CD4-positive, alpha-beta T cell treated with Interleukin-6 for 4 hours (primary cell): ENCODE data around the gene DNM3.

Experiments
- DNase-seq: peaks from one replicate; pipeline ENCODE4 v3.0.0-alpha.2; 2020; ENCODE audit warnings: mixed read lengths

The DNM3 gene

DNA sequence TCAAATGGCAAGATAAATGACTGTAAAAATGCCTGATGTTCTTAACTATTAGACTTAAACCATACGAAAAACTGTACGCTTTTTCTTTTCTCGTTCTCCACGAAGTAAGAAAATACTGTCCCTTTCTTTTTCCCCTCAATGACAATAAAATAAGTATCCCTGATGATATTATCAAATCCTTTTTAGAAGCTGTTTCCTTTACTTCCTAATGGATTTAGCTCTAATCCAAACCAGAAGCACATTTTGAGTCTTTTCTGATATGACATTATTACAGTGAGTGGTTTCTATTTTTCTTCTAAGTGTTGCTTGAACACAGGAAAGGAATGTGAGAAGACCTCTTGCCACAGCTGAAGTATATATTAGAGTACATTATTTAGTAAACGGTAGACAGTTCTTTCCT lies 32.4 kb downstream of the DNM3 start:
- no peak for DNase-seq

DNA sequence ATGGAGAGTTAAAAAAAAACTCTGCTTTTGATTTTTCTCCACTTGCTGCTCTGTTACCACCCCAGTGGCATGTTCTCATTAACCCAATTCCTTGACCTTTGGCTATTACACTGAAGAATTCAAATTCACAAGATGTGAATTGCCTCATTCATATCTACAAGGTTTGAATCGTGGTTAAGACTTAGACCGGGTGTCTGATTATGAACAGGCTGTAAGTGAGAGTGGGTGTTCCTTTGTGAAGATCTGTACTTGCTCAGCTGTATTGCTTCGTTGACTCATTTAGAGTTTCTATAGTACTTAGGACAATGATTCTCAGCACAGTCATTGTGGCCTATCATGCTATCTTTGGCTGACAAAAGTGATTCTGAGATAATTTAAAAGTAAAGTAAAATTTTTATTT lies 36.4 kb downstream of the DNM3 start:
- DNase-seq, result no peak

DNA sequence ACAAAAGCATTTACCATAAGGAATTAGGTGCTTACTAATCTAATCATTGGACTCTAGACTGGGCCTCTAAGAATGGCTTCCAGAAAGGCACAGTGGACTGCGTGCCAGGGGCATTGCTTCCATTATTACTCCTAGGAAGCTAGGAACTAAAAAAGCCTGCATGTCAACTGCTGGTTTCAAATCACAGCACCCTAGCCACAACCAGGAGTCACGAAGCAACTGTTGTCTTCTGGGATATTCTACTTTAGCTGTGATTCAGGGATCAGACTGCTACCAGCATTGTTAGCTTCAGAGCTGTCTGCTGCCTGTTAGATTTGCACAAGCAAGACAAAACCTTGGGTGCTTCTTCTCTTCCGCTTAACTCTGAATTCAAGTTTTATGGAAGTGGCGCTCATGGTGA lies 38.3 kb downstream of the DNM3 start:
- DNase-seq, result no peak

DNA sequence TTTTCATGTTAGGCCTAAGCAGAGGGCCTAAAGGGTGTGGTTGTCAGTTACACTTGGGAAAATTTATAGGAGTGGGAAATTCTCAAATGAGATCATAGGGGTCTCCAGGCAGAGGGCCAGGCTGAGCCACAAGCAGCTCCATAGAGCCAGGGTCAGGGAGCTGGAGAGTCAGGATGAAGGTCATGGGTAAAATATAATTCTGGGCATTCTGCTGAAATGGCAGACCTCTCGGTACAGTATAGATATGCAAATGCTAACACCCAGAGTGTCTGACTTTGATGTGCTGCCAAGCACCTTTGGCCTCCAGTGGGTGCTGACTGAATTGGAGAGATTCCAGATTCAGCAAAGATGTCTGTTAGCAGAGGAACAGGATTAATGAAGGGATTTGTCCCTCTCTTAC lies 40.1 kb downstream of the DNM3 start:
- no peak for DNase-seq

DNA sequence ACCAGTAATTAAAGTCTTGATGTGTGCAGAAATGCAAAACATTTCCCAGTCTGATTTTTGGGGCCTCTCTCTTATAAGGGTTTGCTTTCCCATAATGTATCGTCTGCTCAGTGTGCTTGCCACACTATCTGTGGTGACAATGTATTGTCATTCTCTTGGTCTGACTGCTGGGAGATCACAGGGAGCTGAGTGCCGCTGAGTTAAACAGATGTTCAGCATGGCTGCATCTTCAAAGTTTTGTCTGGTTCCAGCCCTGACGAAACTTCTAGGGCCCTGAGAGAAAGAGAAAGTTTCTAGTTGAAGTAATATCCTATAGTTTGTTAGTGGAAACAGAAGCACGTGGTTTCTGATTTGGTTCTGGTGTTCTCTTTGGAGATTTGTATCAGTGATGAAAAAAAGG lies 42.6 kb downstream of the DNM3 start:
- no peak for DNase-seq

DNA sequence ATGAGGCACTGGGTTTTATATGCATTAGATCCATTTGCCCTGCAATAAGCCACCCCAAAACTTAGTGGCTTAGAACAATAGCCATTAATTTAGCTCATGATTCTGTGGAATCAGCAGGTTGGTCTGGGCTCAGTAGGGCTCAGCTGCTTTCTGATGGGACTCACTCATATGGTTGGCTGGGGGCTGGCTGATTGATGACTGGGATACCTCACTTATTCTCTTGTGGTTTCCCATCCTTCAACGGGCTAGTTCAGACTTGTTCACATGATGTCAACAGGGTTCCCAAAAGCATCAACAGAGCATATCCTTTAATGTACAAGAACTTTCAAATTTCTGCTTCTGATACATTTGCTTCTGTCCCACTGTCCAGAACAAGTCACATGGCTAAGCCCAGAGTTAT lies 43.2 kb downstream of the DNM3 start:
- no peak for DNase-seq

DNA sequence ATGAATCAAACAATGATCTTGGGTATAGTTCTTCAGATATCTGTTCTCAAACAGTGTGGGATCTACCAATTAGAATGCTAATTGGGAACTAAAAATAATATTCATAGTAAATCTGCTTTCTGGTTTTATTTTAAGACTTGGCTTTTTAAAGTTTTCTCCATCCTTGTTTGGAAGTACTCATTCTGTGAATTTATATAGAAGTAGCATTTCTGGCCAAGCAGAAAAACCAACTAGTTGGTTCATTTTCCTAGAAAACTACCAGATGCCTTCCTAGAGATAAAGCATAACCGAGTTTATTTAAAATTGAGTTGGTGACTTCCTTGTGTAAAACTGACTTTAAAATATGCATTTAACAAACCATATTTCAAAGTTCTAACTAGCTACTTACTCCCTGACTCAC lies 48.8 kb downstream of the DNM3 start:
- DNase-seq, result no peak

DNA sequence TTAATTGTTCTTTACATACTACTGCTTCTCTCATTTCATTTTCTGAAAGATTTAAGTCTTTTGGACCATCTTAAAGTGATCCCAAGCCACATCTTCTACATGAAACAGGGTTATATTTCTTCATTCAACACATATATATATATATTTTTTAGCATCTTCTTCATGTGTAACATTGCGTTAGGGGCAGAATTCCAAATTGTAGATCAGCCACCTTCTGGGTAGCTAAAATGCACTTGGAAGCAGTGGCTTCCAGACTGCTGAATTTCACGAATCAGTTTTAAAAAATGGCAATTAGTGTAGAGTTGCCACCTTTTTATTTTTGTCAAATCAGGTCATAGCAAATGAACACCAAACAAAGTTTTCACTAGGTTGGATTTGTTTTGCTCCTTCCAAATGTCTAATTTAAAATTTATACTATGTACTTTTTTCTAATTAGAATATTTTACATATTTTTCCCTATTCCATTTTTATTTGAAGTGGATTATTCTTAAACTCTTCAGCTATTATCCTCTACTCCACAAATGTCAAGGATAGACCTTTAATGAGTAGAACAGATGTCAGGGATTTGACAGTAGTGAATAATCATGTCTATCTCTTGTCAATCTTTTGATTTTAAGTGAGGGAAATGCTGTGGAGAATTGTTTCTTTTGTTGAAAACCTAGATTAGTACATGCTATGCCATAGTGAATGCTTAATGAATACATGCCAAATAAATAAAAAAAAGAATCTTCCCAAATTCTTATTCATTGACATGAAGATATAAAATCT lies 55.8 kb downstream of the DNM3 start:
- no peak for DNase-seq

DNA sequence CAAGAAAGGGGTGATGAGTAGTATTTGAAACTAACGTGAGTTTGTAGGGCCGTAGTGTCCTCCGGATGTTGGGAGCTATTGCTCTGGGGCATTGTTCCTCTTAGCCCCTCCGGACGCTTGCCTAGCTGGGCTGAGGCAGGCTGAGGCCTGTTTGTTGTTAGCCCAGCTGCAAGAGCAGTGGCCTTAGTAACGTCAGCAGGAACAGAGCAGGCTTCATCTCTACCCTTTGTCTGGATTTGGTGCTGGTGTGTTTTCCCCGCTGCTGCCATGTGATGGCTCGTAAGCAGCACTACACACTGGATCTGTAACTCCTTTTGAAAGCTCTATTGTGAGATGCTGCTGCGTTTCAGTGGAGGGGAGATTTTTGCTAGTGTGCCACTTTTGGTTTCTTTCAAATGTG lies 57.6 kb downstream of the DNM3 start:
- no peak for DNase-seq

DNA sequence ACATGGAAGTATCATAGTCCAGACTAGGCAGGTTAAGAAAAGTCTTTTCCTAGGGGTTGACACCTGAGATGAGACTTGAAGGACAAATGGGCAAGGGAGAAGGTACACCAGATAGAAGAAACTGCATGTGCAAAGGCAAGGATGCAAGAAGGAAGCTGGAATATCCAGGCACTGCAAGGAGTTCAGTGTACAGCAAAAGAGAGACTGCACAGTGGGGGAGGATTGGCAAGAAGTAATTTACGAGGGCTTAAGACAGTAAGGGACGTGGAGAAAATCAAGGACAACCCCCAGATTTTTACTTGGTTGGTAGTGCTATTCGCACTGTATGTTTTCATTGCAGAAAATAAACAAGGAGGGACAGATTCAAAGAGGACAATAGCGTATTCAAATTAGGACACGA lies 58.5 kb downstream of the DNM3 start:
- DNase-seq, result no peak

DNA sequence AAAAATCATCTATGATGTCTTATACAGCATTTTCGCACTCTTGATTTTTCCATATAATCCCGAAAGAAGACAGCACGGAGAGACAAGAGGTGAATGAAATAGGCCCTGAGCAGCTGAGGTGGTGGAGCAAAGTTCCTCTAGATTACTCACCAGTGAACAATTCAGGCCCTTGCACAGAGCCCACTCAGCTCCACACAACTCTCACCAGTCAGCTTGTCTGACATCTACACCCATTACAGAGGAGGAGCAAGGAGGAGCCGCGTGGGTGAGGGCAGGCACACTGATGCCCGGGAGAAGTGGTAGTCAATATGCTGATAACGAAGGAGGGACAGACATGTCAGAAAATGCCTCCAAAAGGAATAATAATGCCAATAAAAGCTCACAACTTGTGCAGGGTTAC lies 59.9 kb downstream of the DNM3 start:
- no peak for DNase-seq

DNA sequence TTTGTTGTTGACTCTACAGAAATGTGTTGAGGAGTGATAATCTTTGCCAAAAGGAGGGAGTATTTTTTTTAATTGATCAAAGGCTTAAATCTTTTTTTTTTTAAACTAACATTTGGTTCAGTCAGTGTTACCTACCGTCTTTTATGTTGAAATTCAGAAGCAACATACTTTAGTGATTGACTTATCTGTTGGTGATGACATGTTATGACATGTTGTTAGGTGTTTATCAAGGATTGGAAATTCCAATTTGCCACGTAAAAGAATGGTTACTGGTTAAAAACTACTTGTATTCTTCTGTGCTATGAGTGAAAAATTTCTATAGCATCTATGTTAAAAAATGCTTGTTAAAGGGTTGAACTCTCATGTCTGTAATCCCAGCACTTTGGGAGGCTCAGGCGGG lies 61.2 kb downstream of the DNM3 start:
- no peak for DNase-seq

DNA sequence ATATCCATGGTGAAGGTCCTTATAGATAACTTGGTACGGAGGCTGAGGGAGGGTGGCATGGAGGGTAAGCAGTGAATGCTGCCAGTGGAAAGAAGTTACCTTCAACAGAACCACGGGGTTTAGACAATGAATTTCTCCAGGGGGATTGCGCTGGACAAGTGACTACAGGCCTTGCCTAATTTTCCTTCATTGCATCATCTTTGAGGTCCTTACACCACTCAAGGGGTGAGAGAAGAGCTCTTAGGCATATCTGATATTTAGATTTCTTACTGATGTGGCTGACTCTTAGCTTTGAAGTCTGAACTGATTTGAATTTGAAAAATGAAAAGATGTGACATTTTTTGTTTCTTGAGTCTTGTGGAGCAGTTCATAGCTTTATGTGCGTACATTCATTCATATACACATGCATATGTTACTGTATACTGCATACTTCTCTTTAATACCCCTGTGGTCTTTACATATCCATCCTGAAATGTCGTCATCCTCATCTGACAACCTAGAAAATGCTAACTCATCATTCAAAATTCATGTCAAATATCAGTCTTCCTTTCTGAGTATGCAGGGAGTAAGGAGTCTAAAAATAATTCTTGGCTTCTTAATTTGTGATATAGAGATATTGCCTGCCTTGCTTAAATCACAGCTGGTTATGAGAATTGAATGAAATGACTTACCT lies 63.6 kb downstream of the DNM3 start:
- no peak for DNase-seq

DNA sequence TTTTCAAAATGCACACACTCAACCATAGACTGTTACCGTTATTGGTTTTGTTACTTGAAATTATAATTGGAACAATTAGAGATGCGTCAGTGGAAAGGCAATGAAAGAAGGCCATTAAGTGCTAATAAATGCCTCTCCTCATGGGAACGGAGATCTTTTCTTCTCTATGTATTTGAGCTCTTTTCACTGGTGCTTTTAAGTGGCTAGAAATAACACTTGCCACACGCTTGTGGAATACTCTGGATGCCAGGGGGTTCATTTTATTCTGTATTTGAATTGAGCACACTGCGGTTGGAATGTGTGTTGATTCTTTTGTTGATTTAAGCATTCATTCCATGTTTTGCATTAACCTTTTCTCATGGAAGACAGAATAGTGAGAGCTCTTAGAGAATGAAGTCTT lies 68.4 kb downstream of the DNM3 start:
- DNase-seq, result no peak

DNA sequence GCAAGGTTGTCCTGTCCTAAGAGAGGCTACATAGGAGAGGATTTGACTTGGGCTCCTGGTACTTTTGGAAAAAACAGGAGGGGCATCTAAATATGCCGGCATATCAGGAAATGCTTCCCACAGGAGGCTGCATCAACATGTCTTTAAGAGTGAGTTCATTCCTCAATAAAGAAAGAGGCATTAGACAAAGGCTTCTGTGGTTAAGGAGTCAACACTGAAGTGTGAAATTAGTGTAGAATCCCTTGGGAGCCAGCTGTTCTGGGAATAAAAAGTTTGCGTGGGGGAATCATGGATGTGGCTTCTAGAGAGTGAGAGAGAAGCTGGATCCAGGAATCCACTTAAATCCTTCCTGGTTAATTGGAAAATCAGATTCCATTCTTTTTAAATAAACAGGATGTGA lies 69.5 kb downstream of the DNM3 start:
- no peak for DNase-seq

DNA sequence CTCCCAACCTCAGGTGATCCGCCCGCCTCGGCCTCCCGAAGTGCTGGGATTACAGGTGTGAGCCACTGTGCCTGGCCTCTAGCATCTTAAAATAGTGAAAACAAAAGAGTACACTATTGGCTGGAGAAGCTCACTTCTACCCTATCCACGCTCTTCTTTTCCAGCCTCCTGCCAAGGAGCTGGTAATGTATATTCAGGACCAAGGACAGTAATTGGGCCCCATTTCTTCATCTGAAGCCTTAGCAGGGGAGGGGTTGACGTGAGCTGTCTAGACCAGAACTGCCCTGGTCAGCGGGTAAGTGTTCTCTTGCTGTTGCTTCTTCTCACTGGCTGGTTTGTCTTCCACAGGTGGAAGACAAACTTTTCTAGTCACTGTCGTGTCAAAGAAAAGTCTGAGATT lies 70.2 kb downstream of the DNM3 start:
- no peak for DNase-seq

DNA sequence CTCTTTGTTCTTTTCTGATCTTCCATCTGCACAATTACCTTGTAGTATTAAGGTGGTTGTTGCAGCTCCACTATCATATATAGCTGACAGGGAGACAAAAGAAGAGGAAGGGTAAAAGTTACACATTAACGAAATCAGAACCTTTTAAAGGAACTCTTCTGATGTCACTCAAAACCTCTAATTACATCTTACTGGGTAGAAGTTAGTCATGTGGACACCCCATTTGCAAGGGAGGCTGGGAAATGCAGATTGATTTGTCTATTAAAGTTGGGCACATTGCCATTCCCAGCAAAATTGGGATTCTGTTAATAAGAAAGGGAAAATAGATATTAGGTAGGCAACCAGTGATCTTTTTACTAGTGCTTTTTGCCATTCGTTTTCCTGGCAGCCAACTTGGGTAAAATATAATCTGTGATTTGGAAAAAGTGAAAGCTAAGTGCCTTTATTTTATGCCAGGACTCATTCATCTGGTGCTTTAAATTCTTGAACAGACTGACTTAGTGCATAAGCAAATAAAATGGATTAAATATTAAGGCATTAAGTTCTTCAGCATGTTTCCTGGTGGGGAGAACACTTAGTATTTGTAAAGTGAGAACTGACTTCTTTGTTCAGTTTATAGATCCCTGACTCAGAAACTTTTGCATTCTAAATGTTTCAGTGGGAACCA lies 71.3 kb downstream of the DNM3 start:
- DNase-seq, result no peak

DNA sequence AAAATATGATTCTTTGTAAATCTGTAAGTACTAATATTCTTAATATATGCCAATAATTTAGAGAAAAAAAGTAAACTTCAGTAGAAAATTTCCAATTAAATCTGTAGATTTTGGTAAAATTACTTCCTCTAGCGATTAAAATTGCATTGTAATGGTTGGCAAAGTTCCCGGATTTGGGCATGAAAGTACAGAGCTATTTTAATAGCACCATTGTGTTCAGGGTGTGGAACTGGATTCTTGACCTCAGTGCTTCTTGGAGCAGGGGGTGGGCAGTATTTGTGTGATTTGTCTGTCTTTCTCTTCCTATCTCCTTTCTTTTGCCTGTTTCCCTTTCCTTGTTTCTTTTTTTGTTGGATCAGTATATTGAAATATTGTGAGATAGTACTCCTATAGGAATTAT lies 72.1 kb downstream of the DNM3 start:
- DNase-seq, result no peak

DNA sequence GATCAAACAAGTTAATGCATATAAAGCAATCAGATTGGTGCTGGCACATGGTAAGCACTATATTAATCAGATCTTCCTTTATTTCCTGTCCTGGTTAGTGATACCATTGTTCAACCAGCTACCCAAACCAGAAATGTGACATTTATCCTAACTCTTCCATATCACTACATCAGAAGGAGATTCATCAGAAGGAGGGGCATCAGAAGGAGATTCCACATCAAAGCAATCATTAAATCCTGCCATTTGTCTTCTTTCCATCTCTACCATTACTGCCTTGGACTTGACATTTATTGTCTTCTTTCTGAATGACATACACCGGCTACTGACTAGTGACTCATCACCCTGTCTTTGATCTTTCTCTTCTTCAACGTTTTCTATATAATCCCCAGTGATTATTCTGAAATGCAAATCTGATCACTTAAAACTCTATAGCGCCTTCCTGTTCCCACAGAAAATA lies 75.0 kb downstream of the DNM3 start:
- no peak for DNase-seq

DNA sequence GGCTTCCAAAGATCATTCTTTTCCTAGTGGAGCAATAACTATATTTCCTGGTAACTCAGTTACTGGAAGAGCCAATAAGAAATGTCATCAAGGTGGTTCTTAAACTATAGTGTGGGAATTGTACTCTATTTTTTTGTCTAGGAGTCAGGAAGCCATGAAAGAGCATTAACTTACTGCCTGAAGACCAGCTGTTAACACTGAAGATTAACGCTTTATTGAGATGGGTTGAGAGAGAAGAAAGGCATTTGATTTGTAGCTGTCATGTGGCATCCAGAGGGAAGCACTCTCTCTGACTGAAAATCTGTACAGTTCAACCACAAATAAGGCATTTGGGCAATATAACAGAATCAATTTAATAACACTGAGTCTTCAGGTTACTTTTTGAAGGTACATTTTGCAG lies 76.0 kb downstream of the DNM3 start:
- no peak for DNase-seq

DNA sequence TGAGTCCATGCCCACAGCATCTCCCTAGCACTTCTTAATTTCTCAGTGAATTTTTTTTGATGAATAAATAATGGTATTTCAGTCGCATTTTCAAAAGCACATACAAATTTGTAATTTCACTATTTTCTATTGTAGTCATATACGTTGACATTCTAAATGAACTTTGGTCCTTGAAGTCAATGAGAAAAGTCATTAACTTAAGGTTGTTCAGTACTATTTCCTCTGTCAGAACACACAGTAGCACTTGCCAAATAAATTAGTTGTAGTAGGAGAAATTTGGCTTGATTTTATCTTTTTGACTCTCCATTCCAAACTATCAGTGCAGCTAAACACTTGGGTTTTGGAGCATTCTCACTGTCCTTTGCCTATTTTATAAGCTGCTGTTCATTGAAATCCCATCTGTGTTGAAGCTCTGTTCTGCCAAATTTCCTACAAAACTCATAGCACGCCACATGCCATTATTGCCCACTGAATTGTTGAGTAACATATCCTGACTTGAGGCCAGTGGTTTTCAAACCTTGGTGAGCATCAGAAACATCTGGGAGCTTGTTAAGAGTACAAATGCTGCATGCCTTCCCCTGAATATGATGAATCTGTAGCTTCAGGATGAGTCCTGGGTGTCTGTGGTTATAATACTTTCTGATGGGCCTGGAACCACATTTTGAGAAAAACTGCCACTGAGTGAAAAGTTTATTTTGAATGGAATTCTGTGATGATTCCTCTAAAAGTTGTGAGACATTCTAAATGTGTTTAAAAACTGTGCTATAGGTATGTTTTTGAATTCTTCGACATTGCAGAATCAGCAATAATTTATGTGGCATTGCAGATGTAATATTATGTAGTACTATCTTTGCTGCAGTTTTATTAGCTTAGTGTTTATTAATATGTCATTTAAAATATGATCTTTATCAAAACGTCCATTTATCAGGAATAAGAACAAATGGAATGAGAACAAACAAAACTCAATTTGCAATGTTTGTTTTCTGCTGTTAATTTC lies 78.9 kb downstream of the DNM3 start:
- no peak for DNase-seq

DNA sequence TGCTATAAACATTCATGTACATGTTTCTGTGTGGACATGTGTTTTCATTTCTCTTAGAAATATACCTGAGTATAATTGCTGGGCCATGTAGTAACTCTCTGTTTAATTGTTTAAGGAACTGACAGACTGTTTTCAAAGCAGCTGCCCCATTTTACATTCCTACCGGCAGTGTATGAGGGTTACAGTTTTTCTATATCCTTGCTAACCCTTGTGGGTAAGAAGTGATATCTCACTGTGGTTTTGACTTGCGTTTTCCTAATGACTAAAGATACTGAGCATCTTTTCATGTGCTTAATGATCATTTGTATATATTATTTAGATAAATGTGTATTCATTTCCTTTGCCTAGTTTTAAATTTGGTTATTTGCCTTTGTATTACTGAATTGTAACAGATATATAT lies 81.7 kb downstream of the DNM3 start:
- DNase-seq, result no peak

DNA sequence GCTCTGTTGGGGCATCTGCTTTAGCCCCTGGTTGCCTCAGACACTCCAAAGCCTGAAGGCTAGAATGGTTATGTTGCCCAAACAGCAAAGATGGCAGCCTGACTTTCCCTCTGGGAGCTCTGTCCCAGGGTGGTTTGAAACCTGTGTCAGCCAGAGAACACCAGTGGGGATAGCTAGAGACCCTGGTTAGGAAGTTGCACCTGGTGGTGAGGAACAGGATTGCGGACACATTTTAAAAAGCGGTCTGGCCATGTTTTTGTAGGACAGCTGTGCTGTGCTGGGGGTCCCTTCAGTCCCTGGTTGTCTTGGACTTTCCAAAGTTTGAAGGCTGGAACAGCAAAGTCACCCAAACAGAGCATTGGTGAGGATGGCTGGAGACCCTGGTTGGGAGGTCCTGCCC lies 87.8 kb downstream of the DNM3 start:
- DNase-seq, result no peak
